ENCODE measurements around the gene WDR27. TPM values are rescaled to one million over a fixed set of nuclear protein-coding genes. Genes with fewer than 3 reads are reported as not detected.
"Not testable (repeated sequence)": the region's sequence is repeated elsewhere in the genome, so short reads cannot be mapped to it uniquely, and the experiment has no call there.

The WDR27 gene
- total RNA-seq, 1 donor from 2014 or later, result 59.0 TPM

DNA sequence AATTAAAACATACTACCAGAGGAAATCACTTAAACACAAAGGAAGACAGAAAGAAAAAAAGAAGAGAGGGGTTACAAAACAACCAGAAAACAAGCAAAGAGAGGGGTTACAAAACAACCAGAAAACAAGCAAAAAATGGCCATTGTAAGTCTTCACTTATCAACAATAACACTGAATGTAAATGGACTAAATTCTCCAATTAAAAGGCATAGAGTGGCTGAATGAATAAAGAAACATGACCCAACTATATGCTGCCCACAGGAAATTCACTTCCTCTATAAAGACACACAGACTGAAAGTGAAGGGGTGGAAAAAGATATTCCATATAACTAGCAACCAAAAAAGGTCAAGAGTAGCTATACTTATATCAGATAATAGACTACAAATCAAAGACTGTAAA, 180.0 kb downstream of the WDR27 start:
- TF ChIP-seq, protein P1, sequence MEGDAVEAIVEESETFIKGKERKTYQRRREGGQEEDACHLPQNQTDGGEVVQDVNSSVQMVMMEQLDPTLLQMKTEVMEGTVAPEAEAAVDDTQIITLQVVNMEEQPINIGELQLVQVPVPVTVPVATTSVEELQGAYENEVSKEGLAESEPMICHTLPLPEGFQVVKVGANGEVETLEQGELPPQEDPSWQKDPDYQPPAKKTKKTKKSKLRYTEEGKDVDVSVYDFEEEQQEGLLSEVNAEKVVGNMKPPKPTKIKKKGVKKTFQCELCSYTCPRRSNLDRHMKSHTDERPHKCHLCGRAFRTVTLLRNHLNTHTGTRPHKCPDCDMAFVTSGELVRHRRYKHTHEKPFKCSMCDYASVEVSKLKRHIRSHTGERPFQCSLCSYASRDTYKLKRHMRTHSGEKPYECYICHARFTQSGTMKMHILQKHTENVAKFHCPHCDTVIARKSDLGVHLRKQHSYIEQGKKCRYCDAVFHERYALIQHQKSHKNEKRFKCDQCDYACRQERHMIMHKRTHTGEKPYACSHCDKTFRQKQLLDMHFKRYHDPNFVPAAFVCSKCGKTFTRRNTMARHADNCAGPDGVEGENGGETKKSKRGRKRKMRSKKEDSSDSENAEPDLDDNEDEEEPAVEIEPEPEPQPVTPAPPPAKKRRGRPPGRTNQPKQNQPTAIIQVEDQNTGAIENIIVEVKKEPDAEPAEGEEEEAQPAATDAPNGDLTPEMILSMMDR (IDR thresholded peaks at IDR 0.05; ENCODE audit: unreplicated experiment), result no peak
- peaks cover 9% of the 10 kb centered on the region for H3K9me3 Mint-ChIP-seq (ENCODE audit: unreplicated experiment)
- no peaks in the 10 kb centered on the region for H3K27me3 Mint-ChIP-seq (ENCODE audit: unreplicated experiment)
- no peak overlapping the region for H3K4me3 Mint-ChIP-seq (ENCODE audit: unreplicated experiment)
- H3K4me1 Mint-ChIP-seq (ENCODE audit: unreplicated experiment), result no peaks in the 10 kb centered on the region
- peaks cover 19% of the 10 kb centered on the region for H3K36me3 Mint-ChIP-seq (ENCODE audit: low read depth, unreplicated experiment)
- no peak for DNase-seq (ENCODE audit: low spot score)
- no peak overlapping the region for H3K27ac Mint-ChIP-seq (ENCODE audit: unreplicated experiment)

DNA sequence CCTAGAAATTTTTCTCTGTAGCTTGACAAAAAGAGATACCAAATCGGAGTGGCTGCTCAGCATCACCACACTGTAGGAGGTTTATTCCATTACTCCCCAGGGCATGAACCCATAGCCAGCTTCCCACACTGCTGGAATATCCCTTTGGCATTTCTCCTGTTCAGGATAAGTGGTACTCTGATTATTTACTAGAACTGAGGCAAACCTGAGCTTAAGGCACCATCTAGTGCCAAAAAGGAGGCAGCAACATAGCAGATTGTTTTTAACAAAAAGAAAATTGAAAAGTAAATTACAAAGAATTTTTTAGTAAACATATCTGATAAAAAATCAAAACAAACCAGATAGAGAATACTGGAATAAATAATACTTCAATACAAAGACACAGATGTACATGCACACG, 181.7 kb downstream of the WDR27 start:
- Mint-ChIP-seq H3K9me3 (ENCODE audit: unreplicated experiment) (peaks cover 9% of the 10 kb centered on the region), H3K27ac (ENCODE audit: unreplicated experiment) (no peak overlapping the region), H3K27me3 (ENCODE audit: unreplicated experiment) (no peaks in the 10 kb centered on the region), H3K36me3 (ENCODE audit: low read depth, unreplicated experiment) (peaks cover 21% of the 10 kb centered on the region), H3K4me3 (ENCODE audit: unreplicated experiment) (no peak overlapping the region), H3K4me1 (ENCODE audit: unreplicated experiment) (no peaks in the 10 kb centered on the region)
- TF ChIP-seq, protein P1 (IDR thresholded peaks at IDR 0.05; ENCODE audit: unreplicated experiment), result no peak
- DNase-seq (ENCODE audit: low spot score), result no peak

DNA sequence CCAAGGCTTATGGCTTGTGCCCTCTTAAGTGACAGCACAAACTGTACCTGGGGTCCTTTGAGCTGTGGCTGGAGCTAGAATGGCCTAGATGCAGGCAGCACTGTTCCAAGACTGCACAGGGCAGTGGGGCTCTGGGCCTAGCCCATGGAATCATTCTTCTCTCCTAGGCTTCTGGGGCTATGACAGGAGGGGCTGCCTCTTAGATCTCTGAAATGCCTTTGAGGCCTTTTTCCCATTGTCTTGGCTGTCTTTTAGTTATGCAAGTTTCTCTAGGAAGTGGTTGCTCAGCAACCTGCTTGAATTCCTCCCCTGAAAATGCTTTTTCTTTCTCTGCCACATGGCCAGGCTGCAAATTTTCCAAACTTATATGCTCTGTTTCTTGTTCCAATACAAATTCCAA, 183.4 kb downstream of the WDR27 start:
- H3K27me3 Mint-ChIP-seq (ENCODE audit: unreplicated experiment), result no peaks in the 10 kb centered on the region
- H3K4me1 Mint-ChIP-seq (ENCODE audit: unreplicated experiment), result no peaks in the 10 kb centered on the region
- no peak overlapping the region for H3K27ac Mint-ChIP-seq (ENCODE audit: unreplicated experiment)
- TF ChIP-seq, protein P1 (IDR thresholded peaks at IDR 0.05; ENCODE audit: unreplicated experiment), result no peak
- peaks cover 9% of the 10 kb centered on the region for H3K9me3 Mint-ChIP-seq (ENCODE audit: unreplicated experiment)
- no peak for DNase-seq (ENCODE audit: low spot score)
- H3K36me3 Mint-ChIP-seq (ENCODE audit: low read depth, unreplicated experiment), result peaks cover 21% of the 10 kb centered on the region
- no peak overlapping the region for H3K4me3 Mint-ChIP-seq (ENCODE audit: unreplicated experiment)

DNA sequence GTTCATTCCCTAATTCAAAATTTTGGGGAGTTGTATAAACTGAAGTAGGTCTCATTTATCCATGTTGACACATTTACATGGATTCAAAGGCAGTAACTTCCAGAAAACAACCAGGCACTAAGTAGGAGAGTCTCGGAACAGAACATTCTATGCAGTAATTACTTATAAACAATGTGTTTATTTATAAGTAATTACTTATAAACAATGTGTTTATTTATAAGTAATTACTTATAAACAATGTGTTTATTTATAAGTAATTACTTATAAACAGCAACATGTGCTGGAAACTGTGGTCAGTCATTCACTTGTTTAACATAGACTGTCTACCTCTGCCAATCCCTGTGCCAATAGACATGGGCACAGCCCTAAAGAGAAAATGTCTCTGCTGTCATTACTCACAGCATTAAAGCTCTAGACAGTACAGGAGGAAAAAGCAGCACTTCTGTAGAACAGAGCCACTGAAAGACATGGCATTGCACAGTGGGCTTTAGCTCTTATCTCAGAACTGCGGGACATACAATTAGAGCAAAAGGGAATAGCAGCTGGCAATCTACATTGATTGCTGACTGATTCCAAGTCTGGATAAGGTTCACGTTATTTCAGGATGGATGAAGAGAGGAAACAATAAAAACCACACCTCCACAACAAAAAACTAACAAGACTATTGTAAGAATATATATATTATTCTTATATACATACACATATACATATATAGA, 188.2 kb downstream of the WDR27 start:
- H3K4me1 Mint-ChIP-seq (ENCODE audit: unreplicated experiment), result no peaks in the 10 kb centered on the region
- peaks cover under 1% of the 10 kb centered on the region for H3K9me3 Mint-ChIP-seq (ENCODE audit: unreplicated experiment)
- H3K27ac Mint-ChIP-seq (ENCODE audit: unreplicated experiment), result no peak overlapping the region
- TF ChIP-seq, protein P1 (IDR thresholded peaks at IDR 0.05; ENCODE audit: unreplicated experiment), result no peak
- H3K4me3 Mint-ChIP-seq (ENCODE audit: unreplicated experiment), result no peak overlapping the region
- no peak for DNase-seq (ENCODE audit: low spot score)
- peaks cover 9% of the 10 kb centered on the region for H3K36me3 Mint-ChIP-seq (ENCODE audit: low read depth, unreplicated experiment)
- H3K27me3 Mint-ChIP-seq (ENCODE audit: unreplicated experiment), result no peaks in the 10 kb centered on the region

- not testable (repeated sequence) for DNase-seq (ENCODE audit: low spot score); H3K27me3 Mint-ChIP-seq (ENCODE audit: unreplicated experiment); H3K4me3 Mint-ChIP-seq (ENCODE audit: unreplicated experiment); H3K4me1 Mint-ChIP-seq (ENCODE audit: unreplicated experiment); H3K36me3 Mint-ChIP-seq (ENCODE audit: low read depth, unreplicated experiment); H3K27ac Mint-ChIP-seq (ENCODE audit: unreplicated experiment); H3K9me3 Mint-ChIP-seq (ENCODE audit: unreplicated experiment)
Observed at GRCh38 chr6:169511785-169512184, 190.0 kb downstream of the WDR27 start.
